Activated CD4-positive, alpha-beta T cell treated with anti-CD3 and anti-CD28 coated beads, Interleukin-2, amount 50 U/mL, for 16 hours (primary cell): ENCODE data around the gene OBSCN.
A peak's percentile ranks its signal among the peaks of the same experiment; 100 is the strongest.

Experiments used
- DNase-seq: peaks from one replicate; pipeline ENCODE4 v3.0.0-alpha.2; 2020

Gene OBSCN, protein sequence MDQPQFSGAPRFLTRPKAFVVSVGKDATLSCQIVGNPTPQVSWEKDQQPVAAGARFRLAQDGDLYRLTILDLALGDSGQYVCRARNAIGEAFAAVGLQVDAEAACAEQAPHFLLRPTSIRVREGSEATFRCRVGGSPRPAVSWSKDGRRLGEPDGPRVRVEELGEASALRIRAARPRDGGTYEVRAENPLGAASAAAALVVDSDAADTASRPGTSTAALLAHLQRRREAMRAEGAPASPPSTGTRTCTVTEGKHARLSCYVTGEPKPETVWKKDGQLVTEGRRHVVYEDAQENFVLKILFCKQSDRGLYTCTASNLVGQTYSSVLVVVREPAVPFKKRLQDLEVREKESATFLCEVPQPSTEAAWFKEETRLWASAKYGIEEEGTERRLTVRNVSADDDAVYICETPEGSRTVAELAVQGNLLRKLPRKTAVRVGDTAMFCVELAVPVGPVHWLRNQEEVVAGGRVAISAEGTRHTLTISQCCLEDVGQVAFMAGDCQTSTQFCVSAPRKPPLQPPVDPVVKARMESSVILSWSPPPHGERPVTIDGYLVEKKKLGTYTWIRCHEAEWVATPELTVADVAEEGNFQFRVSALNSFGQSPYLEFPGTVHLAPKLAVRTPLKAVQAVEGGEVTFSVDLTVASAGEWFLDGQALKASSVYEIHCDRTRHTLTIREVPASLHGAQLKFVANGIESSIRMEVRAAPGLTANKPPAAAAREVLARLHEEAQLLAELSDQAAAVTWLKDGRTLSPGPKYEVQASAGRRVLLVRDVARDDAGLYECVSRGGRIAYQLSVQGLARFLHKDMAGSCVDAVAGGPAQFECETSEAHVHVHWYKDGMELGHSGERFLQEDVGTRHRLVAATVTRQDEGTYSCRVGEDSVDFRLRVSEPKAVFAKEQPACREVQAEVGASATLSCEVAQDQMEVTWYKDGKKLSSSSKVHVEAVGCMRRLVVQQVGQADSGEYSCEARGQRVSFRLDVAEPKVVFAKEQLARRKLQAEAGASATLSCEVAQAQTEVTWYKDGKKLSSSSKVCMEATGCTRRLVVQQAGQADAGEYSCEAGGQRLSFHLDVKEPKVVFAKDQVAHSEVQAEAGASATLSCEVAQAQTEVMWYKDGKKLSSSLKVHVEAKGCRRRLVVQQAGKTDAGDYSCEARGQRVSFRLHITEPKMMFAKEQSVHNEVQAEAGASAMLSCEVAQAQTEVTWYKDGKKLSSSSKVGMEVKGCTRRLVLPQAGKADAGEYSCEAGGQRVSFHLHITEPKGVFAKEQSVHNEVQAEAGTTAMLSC (N-terminal part only)

DNA sequence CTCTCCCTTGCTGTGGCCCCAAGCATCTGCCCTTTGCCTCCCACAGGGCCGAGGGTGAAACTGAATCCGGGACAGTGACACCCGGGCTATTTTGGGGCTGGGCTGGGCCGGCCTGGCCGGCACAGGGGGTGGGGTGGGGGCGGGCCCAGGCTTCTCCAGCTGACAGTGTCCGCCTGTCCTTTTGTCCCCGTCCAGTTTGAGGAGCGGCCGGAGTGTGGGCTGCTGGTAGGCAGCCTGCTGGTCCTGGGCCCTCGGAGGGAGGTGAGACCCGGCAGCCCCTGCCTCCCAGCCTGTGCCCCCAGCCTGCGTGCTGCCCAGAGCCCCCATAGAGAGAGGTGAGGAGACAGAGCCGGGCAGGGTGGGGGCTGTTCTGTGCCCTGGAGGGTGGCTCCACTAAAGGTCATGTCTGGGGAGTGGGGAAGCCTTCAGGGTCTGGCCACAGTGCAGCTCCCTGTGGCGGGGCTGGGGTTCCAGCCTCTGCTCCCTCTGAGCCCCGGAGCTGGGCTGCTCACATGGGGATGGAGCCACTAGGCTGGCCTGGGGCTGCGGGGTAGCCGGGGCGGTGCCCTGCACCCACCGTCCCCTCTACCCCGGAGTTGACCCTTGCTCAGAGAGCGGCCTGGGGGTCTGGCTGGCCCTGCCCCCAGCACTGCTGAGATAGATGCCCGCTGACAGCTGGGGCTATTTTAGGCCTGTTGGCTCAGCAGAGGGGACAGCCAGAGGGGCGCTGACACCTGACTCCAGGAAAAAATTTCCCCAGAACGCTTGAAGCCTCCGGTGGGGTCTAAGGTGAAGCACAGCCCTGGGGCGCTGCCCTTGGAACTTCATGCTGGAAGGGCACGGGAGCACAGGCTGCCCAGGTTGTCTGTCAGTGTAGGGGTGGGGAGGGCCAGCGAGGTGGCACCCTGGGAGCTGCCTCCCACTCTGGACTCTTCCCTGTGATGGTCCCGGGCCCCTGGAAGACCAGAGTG is at the start of gene OBSCN:
OBSCN (plus strand) TSS at position 194 of the 971 bp plus-strand sequence. CDS start 3,740 bp downstream, outside the sequence.
- DNase-seq = no peak

GRCh38 chr1:228158151-228159007 is 49.5 kb upstream of the OBSCN start:
- no peak for DNase-seq

DNA sequence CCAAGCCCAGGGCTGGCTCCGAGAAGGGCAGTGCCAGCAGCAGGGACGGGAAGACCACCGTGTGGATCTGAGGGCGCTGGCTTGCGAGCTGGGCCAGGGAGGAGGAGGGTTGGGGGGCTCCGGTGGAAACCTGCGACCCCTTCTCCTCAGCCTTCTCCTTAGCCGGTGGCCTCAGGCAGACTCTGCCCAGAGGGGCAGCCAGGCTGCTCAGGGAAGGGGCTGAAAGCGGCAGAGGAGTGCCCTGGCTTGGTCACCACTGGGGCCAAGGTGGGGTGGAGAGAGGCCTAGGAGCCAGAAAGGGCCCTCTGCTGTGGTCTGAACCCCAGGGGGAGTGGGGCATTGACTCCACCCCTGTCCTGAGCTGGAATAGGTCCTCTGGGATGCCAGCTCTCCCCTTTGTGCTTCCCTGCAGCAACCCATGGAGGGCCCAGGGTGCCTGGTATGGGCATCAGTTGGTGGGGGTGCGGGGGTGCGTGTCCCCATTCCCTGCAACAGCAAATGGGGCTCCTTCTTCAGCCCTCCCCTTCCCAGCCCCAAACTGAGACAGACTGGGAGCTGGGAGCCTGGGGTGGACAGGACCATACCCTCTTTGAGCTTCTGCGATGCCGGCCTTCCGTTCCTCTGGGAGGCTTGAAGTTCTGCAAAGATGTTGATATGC is 48.7 kb upstream of the OBSCN start:
- DNase-seq = no peak

DNA sequence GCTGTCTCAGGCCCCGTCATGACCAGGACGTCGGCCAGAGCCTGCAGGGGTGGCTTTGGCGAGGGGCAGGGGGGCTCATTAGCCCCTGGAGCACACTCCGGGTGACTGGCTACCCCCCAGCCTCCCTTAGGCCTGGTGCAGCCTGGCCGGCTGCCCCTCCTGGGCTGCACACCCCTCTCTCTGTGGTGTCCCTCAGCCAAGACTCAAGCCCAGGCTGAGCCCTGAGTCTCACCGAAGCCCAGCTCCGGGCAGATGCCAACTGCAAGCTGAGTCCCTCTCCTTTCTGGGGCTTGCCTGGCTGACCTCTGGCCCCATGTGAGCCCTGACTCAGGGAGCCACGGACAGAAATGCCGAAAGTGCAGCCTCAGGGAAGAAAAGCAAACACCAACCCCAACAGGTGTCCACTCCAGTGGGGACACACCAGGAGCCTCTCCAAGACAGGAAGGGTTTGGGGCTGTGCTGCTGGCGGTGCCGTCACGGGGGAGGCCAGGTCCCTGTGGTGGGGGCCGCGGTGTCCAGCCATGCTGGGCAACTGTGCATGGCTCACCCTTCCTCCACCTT is 47.6 kb upstream of the OBSCN start:
- DNase-seq = no peak

DNA sequence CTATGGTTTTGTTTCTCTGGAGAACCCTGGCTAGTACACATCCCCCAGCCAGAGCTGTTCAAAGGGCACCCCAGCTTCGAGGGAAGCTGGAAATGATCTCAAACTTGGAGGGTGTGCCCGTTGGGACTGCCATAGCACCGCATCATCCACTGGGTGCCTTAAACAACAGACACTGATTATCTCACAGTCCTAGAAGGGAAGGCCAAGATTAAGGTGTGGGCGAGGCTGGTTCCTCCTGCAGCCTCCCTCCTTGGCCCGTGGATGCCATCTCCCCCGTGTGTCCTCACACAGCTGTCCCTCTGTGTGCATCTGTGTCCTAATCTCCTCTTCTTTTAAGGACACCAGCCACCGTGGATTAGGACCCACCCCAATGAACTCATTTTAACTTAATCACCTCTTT is 46.5 kb upstream of the OBSCN start:
- DNase-seq = no peak

GRCh38 chr1:228161866-228162265 is 46.0 kb upstream of the OBSCN start:
- DNase-seq = no peak

DNA sequence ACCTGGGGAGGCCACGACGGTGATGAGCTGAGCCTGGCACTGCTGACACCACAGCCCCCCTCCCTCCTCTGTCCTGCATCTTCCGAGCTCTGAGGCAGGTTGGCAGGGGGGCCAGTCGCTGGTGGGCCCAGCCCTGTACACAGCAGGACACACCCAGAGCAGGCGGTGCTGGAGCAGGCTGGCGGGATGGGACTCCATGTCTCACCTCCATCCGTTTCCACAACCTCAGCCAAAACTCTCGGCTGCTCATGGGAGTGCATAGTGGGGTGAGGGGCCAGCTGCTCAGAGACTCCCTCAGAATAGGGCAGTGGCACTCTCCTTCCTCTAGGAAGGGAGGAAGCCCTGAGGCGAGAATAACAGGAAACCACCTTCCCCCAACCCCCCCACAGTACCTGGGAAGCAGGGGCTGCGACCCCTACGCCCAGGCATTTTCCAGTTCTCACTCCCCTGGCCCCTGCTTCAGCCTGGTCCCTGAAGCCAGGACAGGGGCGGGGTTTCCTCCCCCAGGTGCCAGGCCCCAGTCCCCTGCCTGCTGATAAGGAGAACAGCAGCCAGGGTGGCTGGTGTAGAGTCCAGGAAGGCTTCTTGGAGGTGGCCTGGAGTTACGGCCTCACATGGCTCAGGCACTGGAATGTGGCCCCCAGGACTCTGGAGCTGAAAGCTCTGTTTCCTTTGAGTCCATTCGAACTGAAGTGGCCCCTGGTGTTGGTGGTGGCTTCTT is 45.4 kb upstream of the OBSCN start:
- DNase-seq = no peak

GRCh38 chr1:228163007-228163753 is 44.7 kb upstream of the OBSCN start:
- DNase-seq = no peak

DNA sequence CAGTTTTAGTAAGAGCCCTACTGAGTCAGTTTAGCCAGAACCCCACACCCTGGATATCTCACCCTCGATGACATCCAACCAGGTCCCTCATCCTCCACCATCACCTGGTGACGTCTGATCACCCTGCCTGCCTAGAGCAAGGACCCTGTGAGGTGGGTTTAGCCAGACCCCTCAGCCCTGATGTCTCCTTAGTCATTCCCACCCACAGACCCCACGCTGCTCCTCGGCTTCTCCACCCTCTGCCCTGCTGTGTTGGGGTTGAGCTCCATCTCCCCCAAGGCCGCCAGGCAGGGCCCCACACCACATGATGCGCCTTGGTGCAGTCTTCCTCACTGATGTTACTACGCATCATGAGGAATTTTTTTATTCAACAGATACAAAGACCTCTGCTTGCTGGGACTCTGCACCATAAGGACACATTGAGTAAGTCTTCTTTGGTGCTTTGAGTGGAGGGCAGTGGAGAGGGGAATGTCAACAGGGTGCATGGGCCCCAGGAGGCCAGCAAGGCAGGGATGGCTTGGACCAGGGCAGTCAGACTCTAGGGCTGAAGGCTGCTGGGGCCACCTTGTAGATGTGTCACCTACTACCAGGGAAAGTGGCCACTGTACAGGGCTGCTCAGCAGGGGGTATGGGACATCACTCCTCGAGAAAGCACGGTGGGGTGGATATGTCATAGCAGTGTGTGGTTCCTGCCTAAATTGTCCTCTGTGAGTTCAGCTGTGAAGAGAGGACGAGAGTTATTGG is 43.9 kb upstream of the OBSCN start:
- DNase-seq = no peak

GRCh38 chr1:228164561-228165371 is 43.1 kb upstream of the OBSCN start:
- DNase-seq = no peak

GRCh38 chr1:228165372-228166169 is 42.3 kb upstream of the OBSCN start, which contains the start of gene IBA57:
Gene IBA57, plus strand, starts transcription at chr1:228165804. Its CDS starts 13 bp downstream, at chr1:228165817.
- DNase-seq = peak; percentile 99

DNA sequence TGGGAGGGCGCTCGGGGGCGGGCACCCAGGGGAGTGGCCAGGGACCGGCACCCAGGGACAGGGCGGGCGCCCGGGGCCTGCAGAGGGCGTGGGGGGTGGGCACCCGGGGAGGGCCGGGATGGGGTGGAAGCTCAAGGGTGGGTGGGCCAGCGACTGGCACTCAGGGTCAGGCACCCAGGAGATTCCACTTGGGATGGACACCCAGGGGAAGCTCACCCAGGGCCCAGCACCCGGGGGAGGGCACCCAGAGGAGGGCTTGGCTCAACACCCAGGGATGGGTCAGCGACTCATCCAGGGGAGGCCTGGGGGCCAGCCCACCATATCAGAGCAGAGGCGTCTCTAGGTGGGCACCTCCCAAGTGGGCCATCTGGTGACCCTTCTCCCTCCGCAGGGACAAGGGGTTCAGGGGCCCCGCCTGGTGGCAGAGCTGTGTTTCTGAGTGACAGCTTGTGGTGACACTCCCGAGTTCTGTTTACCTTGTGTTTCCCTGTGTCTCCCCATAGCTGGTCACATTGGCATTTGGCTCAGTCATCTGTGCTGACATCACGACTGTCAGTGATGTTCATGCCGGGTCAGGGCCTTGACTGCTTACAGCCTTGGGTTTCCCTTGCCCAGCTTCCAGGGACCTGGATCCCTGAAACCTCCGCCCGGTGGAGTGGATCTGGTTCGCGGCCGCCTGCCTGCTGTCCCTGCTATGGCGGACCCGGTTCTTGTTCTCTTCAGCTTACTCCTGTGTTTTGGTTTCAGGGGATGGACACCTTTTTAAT is 41.5 kb upstream of the OBSCN start:
- DNase-seq = peak; percentile 49

DNA sequence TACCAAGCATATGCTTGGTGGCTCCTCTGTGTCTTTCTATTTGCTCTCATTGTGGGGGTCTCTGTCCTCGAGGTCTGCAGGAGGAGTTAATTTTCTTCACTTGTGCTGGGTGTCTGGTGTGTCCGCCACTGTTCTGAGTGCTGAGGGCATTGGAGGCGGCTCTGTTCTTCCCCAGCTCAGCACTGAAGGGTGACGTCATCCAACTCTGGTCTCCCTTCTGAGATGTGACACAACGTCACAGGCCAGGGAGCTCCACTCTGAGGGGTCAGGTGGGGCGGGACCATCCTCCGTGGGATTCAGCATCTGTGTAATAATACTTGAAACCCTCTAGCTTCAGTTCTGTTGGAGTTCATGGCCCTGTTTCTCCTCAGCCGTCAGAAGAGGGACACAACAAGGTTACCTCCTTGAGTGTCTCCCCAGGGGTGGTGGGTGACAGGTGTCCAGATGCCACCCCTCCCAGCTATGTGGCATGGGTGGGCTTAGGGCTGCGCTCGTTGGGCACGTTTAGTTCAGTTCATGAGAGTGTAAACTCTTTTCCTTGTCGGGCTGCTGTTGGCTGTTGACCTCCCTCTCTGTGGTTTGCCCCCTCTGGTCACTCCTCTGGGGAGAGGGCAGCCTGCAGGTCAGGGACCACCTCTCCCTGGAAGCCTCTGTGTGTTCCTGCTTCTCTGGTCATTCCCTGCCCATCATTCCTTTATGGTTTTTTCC is 39.1 kb upstream of the OBSCN start:
- no peak for DNase-seq

DNA sequence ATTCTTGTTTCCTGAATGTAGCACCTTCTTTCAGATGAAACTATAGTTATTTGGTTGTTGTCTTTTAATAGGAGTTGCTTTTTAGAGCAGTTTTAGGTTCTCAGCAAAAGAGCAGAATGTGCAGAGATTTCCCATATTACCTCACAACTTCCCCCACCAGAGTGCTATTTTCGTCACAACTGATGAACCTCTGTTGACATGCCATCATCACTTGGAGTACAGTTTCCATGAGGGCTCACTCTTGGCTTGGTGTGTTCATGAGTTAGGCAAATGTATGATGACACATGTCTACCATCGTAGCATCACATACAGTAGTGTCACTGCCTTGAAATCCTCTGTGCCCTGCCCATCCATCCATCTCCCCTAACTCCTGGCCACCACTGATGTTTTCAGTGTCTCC is 38.5 kb upstream of the OBSCN start:
- DNase-seq = no peak
